ENCODE data around the gene DUSP22. TPM values are rescaled to one million over a fixed set of nuclear protein-coding genes. Genes with fewer than 3 reads are reported as not detected.

The DUSP22 gene
- total and polyA plus RNA-seq, 3 experiments from 2014 or later: 24.4 to 38.5 (median 25.3) TPM

- Mint-ChIP-seq H3K4me3 (peak overlapping the region in 2 of 7 donors; percentile 48 to 71), H3K4me1 (peaks cover 32 to 59% (median 34%) of the 10 kb centered on the region in 3 donors), H3K27ac (peak overlapping the region in 3 of 8 donors; percentile 5 to 63 (median 42)), H3K9me3 (peaks cover 0 to 1% (median 0%) of the 10 kb centered on the region in 5 donors), H3K36me3 (peaks cover 0 to 4% (median 2%) of the 10 kb centered on the region in 3 donors), H3K27me3 (peaks cover 0 to 2% of the 10 kb centered on the region in 2 donors)
- Histone ChIP-seq H3K4me3 (ENCODE audit: low read length) (no peak overlapping the region), H3K36me3 (ENCODE audit: insufficient read depth, low read length) (no peaks in the 10 kb centered on the region), H3K4me1 (ENCODE audit: insufficient read depth, low read length) (peaks cover 15% of the 10 kb centered on the region), H3K27me3 (ENCODE audit: insufficient read depth, low read length, poor library complexity, severe bottlenecking) (no peaks in the 10 kb centered on the region), H3K9me3 (ENCODE audit: low read length) (no peaks in the 10 kb centered on the region), H3K27ac (ENCODE audit: low read depth, low read length) (no peak overlapping the region)
- ChIA-PET POLR2A (no interaction called here), CTCF (interaction anchor here (1.0 kb wide), 1 partner anchor 97 kb away, joined by 3 read pairs; no protein-coding TSS in a partner anchor)
- no peak for DNase-seq
These were observed 5.4 kb upstream of the DUSP22 start for GRCh38 chr6:286681-287488.

GRCh38 chr6:287489-287860 lies 4.8 kb upstream of the DUSP22 start:
- Mint-ChIP-seq H3K27ac (peak overlapping the region in 1 of 8 donors; percentile 5), H3K36me3 (peaks cover 0 to 2% (median 2%) of the 10 kb centered on the region in 3 donors), H3K9me3 (peaks cover 0 to 1% (median 0%) of the 10 kb centered on the region in 5 donors), H3K4me3 (no peak overlapping the region), H3K4me1 (peaks cover 32 to 59% (median 34%) of the 10 kb centered on the region in 3 donors), H3K27me3 (peaks cover 0 to 2% of the 10 kb centered on the region in 2 donors)
- ChIA-PET POLR2A (no interaction called here), CTCF (no interaction called here)
- Histone ChIP-seq H3K27ac (ENCODE audit: low read depth, low read length) (no peak overlapping the region), H3K9me3 (ENCODE audit: low read length) (no peaks in the 10 kb centered on the region), H3K27me3 (ENCODE audit: insufficient read depth, low read length, poor library complexity, severe bottlenecking) (no peaks in the 10 kb centered on the region), H3K36me3 (ENCODE audit: insufficient read depth, low read length) (no peaks in the 10 kb centered on the region), H3K4me3 (ENCODE audit: low read length) (no peak overlapping the region), H3K4me1 (ENCODE audit: insufficient read depth, low read length) (peaks cover 15% of the 10 kb centered on the region)
- DNase-seq: no peak

GRCh38 chr6:288866-289265 lies 3.4 kb upstream of the DUSP22 start:
- Histone ChIP-seq H3K36me3 (ENCODE audit: insufficient read depth, low read length) (no peaks in the 10 kb centered on the region), H3K27ac (ENCODE audit: low read depth, low read length) (no peak overlapping the region), H3K27me3 (ENCODE audit: insufficient read depth, low read length, poor library complexity, severe bottlenecking) (no peaks in the 10 kb centered on the region), H3K4me3 (ENCODE audit: low read length) (no peak overlapping the region), H3K4me1 (ENCODE audit: insufficient read depth, low read length) (peaks cover 23% of the 10 kb centered on the region), H3K9me3 (ENCODE audit: low read length) (no peaks in the 10 kb centered on the region)
- Mint-ChIP-seq H3K4me1 (peaks cover 39 to 69% (median 44%) of the 10 kb centered on the region in 3 donors), H3K4me3 (peak overlapping the region in 1 of 7 donors; percentile 66), H3K27me3 (no peaks in the 10 kb centered on the region), H3K27ac (peak overlapping the region in 1 of 8 donors; percentile 95), H3K9me3 (peaks cover 0 to 1% (median 0%) of the 10 kb centered on the region in 5 donors), H3K36me3 (peaks cover 0 to 10% (median 0%) of the 10 kb centered on the region in 3 donors)
- DNase-seq: no peak
- ChIA-PET CTCF (no interaction called here), POLR2A (no interaction called here)

GRCh38 chr6:290111-290922 lies 2.0 kb upstream of the DUSP22 start:
- Histone ChIP-seq H3K36me3 (ENCODE audit: insufficient read depth, low read length) (no peaks in the 10 kb centered on the region), H3K4me3 (ENCODE audit: low read length) (no peak overlapping the region), H3K27ac (ENCODE audit: low read depth, low read length) (no peak overlapping the region), H3K4me1 (ENCODE audit: insufficient read depth, low read length) (peaks cover 16% of the 10 kb centered on the region), H3K9me3 (ENCODE audit: low read length) (no peaks in the 10 kb centered on the region), H3K27me3 (ENCODE audit: insufficient read depth, low read length, poor library complexity, severe bottlenecking) (no peaks in the 10 kb centered on the region)
- Mint-ChIP-seq H3K4me1 (peaks cover 42 to 73% (median 52%) of the 10 kb centered on the region in 3 donors), H3K9me3 (peaks cover 0 to 1% (median 0%) of the 10 kb centered on the region in 5 donors), H3K36me3 (peaks cover 0 to 10% (median 0%) of the 10 kb centered on the region in 3 donors), H3K27me3 (peaks cover 0 to 2% of the 10 kb centered on the region in 2 donors), H3K27ac (peak overlapping the region; percentile 47 to 95 (median 84)), H3K4me3 (peak overlapping the region; percentile 41 to 92 (median 62))
- DNase-seq: no peak
- CTCF ChIA-PET: interaction anchor here (0.7 kb wide), 1 partner anchor 54 kb away, joined by 3 read pairs; no protein-coding TSS in a partner anchor
- POLR2A ChIA-PET: no interaction called here

GRCh38 chr6:291204-291696 lies 1.0 kb upstream of the DUSP22 start:
- CTCF ChIA-PET: no interaction called here
- Histone ChIP-seq H3K27ac (ENCODE audit: low read depth, low read length) (peak overlapping the region; percentile 71), H3K4me1 (ENCODE audit: insufficient read depth, low read length) (peaks cover 21% of the 10 kb centered on the region), H3K27me3 (ENCODE audit: insufficient read depth, low read length, poor library complexity, severe bottlenecking) (no peaks in the 10 kb centered on the region), H3K9me3 (ENCODE audit: low read length) (no peaks in the 10 kb centered on the region), H3K4me3 (ENCODE audit: low read length) (peak overlapping the region; percentile 40), H3K36me3 (ENCODE audit: insufficient read depth, low read length) (no peaks in the 10 kb centered on the region)
- peaks cover 0 to 10% (median 0%) of the 10 kb centered on the region in 3 donors for H3K36me3 Mint-ChIP-seq
- no peak for DNase-seq
- H3K27me3 Mint-ChIP-seq: peaks cover 0 to 2% of the 10 kb centered on the region in 2 donors
- H3K4me3 Mint-ChIP-seq: peak overlapping the region; percentile 81 to 92 (median 86)
- POLR2A ChIA-PET: no interaction called here
- H3K4me1 Mint-ChIP-seq: peaks cover 41 to 75% (median 54%) of the 10 kb centered on the region in 3 donors
- peak overlapping the region; percentile 85 to 95 (median 92) for H3K27ac Mint-ChIP-seq
- H3K9me3 Mint-ChIP-seq: peaks cover 0 to 1% (median 0%) of the 10 kb centered on the region in 5 donors

- CTCF ChIA-PET: interaction anchor here (0.8 to 1.2 kb wide), 4 partner anchors 11 to 104 kb away, joined by 3 to 7 read pairs (median 3); no protein-coding TSS in a partner anchor
- Mint-ChIP-seq H3K27ac (peak overlapping the region; percentile 91 to 99 (median 98)), H3K27me3 (peaks cover 0 to 2% of the 10 kb centered on the region in 2 donors), H3K4me3 (peak overlapping the region; percentile 89 to 98 (median 96)), H3K9me3 (peaks cover 0 to 1% (median 0%) of the 10 kb centered on the region in 5 donors), H3K4me1 (peaks cover 42 to 76% (median 63%) of the 10 kb centered on the region in 3 donors), H3K36me3 (peaks cover 0 to 10% (median 0%) of the 10 kb centered on the region in 3 donors)
- Histone ChIP-seq H3K27me3 (ENCODE audit: insufficient read depth, low read length, poor library complexity, severe bottlenecking) (no peaks in the 10 kb centered on the region), H3K36me3 (ENCODE audit: insufficient read depth, low read length) (no peaks in the 10 kb centered on the region), H3K4me3 (ENCODE audit: low read length) (peak overlapping the region; percentile 61), H3K4me1 (ENCODE audit: insufficient read depth, low read length) (peaks cover 31% of the 10 kb centered on the region), H3K27ac (ENCODE audit: low read depth, low read length) (peak overlapping the region; percentile 69), H3K9me3 (ENCODE audit: low read length) (no peaks in the 10 kb centered on the region)
- DNase-seq: peak; percentile 70 to 86 (median 76)
- POLR2A ChIA-PET: interaction anchor here (0.6 to 1.2 kb wide), 6 partner anchors 8 to 103 kb away, joined by 3 to 5 read pairs (median 3); partner anchors contain the start of gene IRF4
These were observed 362 bp downstream of the DUSP22 start for GRCh38 chr6:292506-293192.
